NT2/D1 (cell line): ENCODE results near the gene MST1.

Experiments used
- SUZ12 ChIP-seq: IDR thresholded peaks from 2 replicates; pipeline ENCODE4 v1.6.1; 2011; ENCODE audit not compliant: insufficient read length, insufficient read depth; ENCODE audit errors: extremely low read depth
- YY1 ChIP-seq: IDR thresholded peaks from 2 replicates; pipeline ENCODE4 v1.6.1; 2011; ENCODE audit not compliant: insufficient read length, insufficient read depth
- ZNF274 ChIP-seq: IDR thresholded peaks from 2 replicates; pipeline ENCODE4 v1.6.1; 2011; ENCODE audit warnings: mild to moderate bottlenecking, low read depth, low read length

GRCh38 chr3:49647741-49648140, 41.5 kb downstream of the MST1 start:
- TF ChIP-seq YY1, result no peak
- TF ChIP-seq ZNF274, result no peak
- no peak for TF ChIP-seq SUZ12
